H1 (cell line): Measurements from ENCODE around the gene SLC38A10. TPM values are rescaled to one million over a fixed set of nuclear protein-coding genes. Genes with fewer than 3 reads are reported as not detected.

ENCODE experiments used
- CTCF ChIA-PET: fragments of 300-600 bp; sonication (Branson Sonifier 250); formaldehyde crosslinking; loops from one replicate; lab custom pipeline; 2021; ENCODE audit not compliant: partially characterized antibody; lab: Charles Lee
- POLR2A ChIA-PET: fragments of 300-600 bp; sonication (Branson Sonifier 250); formaldehyde crosslinking; loops from one replicate; lab custom pipeline; 2021; ENCODE audit warnings: inconsistent platforms; ENCODE audit not compliant: partially characterized antibody; lab: Charles Lee
- DNase-seq, 2 experiments: peaks; one replicate each; pipeline versions ENCODE4 v3.0.0 to v3.0.0-alpha.2; 2010 to 2022; ENCODE audit warnings: low spot score in 2 of 2, low read depth in 1 of 2, mixed read lengths in 1 of 2
- FAIRE-seq: peaks from 2 replicates; lab custom pipeline; 2011; peaks lifted over from hg19 to GRCh38; lab: Jason Lieb, UNC
- H2AFZ ChIP-seq: 2 replicates; pipeline ENCODE4 v1.8.1; 2012; ENCODE audit warnings: low read length, inconsistent platforms
- H2AK5ac ChIP-seq: 2 replicates; pipeline ENCODE4 v1.6.1; 2013; ENCODE audit warnings: low read depth, low read length
- H2BK120ac ChIP-seq: replicated peaks from 2 replicates; pipeline ENCODE3; 2013; ENCODE audit warnings: low read depth, low read length, inconsistent platforms
- H2BK12ac ChIP-seq: 2 replicates; pipeline ENCODE4 v1.6.1; 2013; ENCODE audit warnings: low read depth, low read length
- H2BK15ac ChIP-seq: 2 replicates; pipeline ENCODE4 v1.6.1; 2013; ENCODE audit warnings: low read length
- H2BK20ac ChIP-seq: 2 replicates; pipeline ENCODE4 v1.6.1; 2013; ENCODE audit warnings: low read length
- H2BK5ac ChIP-seq: 2 replicates; pipeline ENCODE4 v1.6.1; 2013; ENCODE audit warnings: low read depth, low read length
- H3K14ac ChIP-seq: 2 replicates; pipeline ENCODE4 v1.6.1; 2013; ENCODE audit warnings: inconsistent platforms; ENCODE audit not compliant: insufficient read length
- H3K18ac ChIP-seq: 2 replicates; pipeline ENCODE4 v1.6.1; 2013; ENCODE audit warnings: low read length; ENCODE audit errors: extremely low read depth
- H3K23ac ChIP-seq: 2 replicates; pipeline ENCODE4 v1.6.1; 2013; ENCODE audit warnings: inconsistent platforms; ENCODE audit not compliant: insufficient read length
- H3K23me2 ChIP-seq: 2 replicates; pipeline ENCODE4 v1.6.1; 2013; ENCODE audit warnings: low read depth, low read length
- H3K27ac ChIP-seq: 2 replicates; pipeline ENCODE4 v1.6.1; 2011; ENCODE audit warnings: low read depth, low read length, inconsistent platforms
- H3K27me3 ChIP-seq, 4 experiments: replicated peaks in 1 of 4; 1 replicate in 1 of 4; 2 replicates in 3 of 4; pipeline versions ENCODE4 v1.6.1 to v1.8.1; 2011 to 2013; ENCODE audit warnings: low read length in 3 of 4, mild to moderate bottlenecking in 3 of 4, inconsistent platforms in 2 of 4, mixed read lengths in 2 of 4, moderate library complexity in 1 of 4; ENCODE audit not compliant: control insufficient read depth in 3 of 4, insufficient read depth in 3 of 4; ENCODE audit errors: extremely low read depth in 1 of 4
- H3K36me3 ChIP-seq, 4 experiments: 2 replicates each; pipeline versions ENCODE4 v1.6.1 to v1.8.1; 2011 to 2013; ENCODE audit warnings: mild to moderate bottlenecking in 4 of 4, low read length in 3 of 4, moderate library complexity in 2 of 4, control low read depth in 1 of 4, inconsistent platforms in 1 of 4; ENCODE audit not compliant: insufficient read depth in 4 of 4, control insufficient read depth in 2 of 4
- H3K4ac ChIP-seq: replicated peaks from 2 replicates; pipeline ENCODE3; 2013; ENCODE audit warnings: low read length, low read depth, mixed read lengths, inconsistent platforms; ENCODE audit not compliant: insufficient read length
- H3K4me1 ChIP-seq, 4 experiments: replicated peaks in 1 of 4; 1 replicate in 1 of 4; 2 replicates in 3 of 4; pipeline versions ENCODE4 v1.6.1 to v1.8.1; 2011 to 2013; ENCODE audit warnings: low read length in 3 of 4, inconsistent platforms in 2 of 4, mixed read lengths in 1 of 4; ENCODE audit not compliant: insufficient read depth in 4 of 4, control insufficient read depth in 3 of 4
- H3K4me2 ChIP-seq, 2 experiments: 2 replicates each; pipeline versions ENCODE4 v1.6.1 to v1.8.1; 2011 to 2013; ENCODE audit warnings: low read depth in 2 of 2, low read length in 2 of 2, control low read depth in 1 of 2, inconsistent platforms in 1 of 2, mild to moderate bottlenecking in 1 of 2; ENCODE audit not compliant: insufficient read depth in 1 of 2
- H3K4me3 ChIP-seq, 4 experiments: fragments of 200-600, 300-600 bp in 1 of 4; sonication (generic), shearing (Covaris generic), sonication (Bioruptor Twin) in 1 of 4; 2 replicates each; pipeline versions ENCODE4 v1.5.1 to v1.8.1; 2011 to 2016; ENCODE audit warnings: low read length in 4 of 4, low read depth in 3 of 4, control low read depth in 2 of 4, inconsistent platforms in 2 of 4, mild to moderate bottlenecking in 2 of 4, mixed read lengths in 1 of 4, moderate library complexity in 1 of 4; ENCODE audit not compliant: insufficient read depth in 2 of 4; ENCODE audit errors: extremely low read depth in 1 of 4
- H3K56ac ChIP-seq: replicated peaks from 2 replicates; pipeline ENCODE3; 2013; ENCODE audit warnings: low read depth, mild to moderate bottlenecking, mixed read lengths, low read length, inconsistent platforms; ENCODE audit not compliant: insufficient read length
- H3K79me1 ChIP-seq: 2 replicates; pipeline ENCODE4 v1.6.1; 2013; ENCODE audit warnings: low read depth, low read length, control low read depth
- H3K79me2 ChIP-seq, 2 experiments: 2 replicates each; pipeline versions ENCODE4 v1.6.1 to v1.8.1; 2012 to 2013; ENCODE audit warnings: low read length in 2 of 2, mild to moderate bottlenecking in 2 of 2, inconsistent platforms in 1 of 2; ENCODE audit not compliant: insufficient read depth in 2 of 2, control insufficient read depth in 1 of 2
- H3K9ac ChIP-seq, 4 experiments: replicated peaks in 1 of 4; 1 replicate in 1 of 4; 2 replicates in 3 of 4; pipeline versions ENCODE4 v1.6.1 to v1.8.1; 2011 to 2013; ENCODE audit warnings: low read depth in 3 of 4, low read length in 3 of 4, control low read depth in 2 of 4, mild to moderate bottlenecking in 2 of 4, moderate library complexity in 2 of 4, inconsistent platforms in 1 of 4; ENCODE audit errors: extremely low read depth in 1 of 4
- H3K9me3 ChIP-seq, 2 experiments: 2 replicates each; pipeline versions ENCODE4 v1.6.1 to v1.8.1; 2012 to 2013; ENCODE audit warnings: mild to moderate bottlenecking in 2 of 2, moderate library complexity in 2 of 2, control low read depth in 1 of 2, inconsistent platforms in 1 of 2, low read depth in 1 of 2, low read length in 1 of 2, mixed read lengths in 1 of 2; ENCODE audit not compliant: insufficient read depth in 2 of 2
- H4K20me1 ChIP-seq, 2 experiments: replicated peaks in 1 of 2; 2 replicates each; pipeline versions ENCODE3 to v1.8.1; 2011 to 2013; ENCODE audit warnings: inconsistent platforms in 2 of 2, low read length in 2 of 2, mild to moderate bottlenecking in 1 of 2; ENCODE audit not compliant: insufficient read depth in 2 of 2, control insufficient read depth in 1 of 2
- H4K5ac ChIP-seq: 2 replicates; pipeline ENCODE4 v1.6.1; 2013; ENCODE audit warnings: low read length, low read depth, mixed read lengths, inconsistent platforms; ENCODE audit not compliant: insufficient read length
- H4K8ac ChIP-seq: 2 replicates; pipeline ENCODE4 v1.8.0; 2013; ENCODE audit warnings: mild to moderate bottlenecking, moderate library complexity, low read length, inconsistent platforms; ENCODE audit not compliant: insufficient read depth; ENCODE audit errors: extremely low read depth
- H4K91ac ChIP-seq: replicated peaks from 2 replicates; pipeline ENCODE3; 2013; ENCODE audit warnings: low read length, mixed read lengths, inconsistent platforms; ENCODE audit not compliant: insufficient read length
- EP300 ChIP-seq, 2 experiments: IDR thresholded peaks; 1 replicate in 1 of 2; 2 replicates in 1 of 2; pipeline ENCODE4 v1.6.1; 2011 to 2012; ENCODE audit warnings: low read depth in 2 of 2, low read length in 2 of 2, mild to moderate bottlenecking in 2 of 2, borderline replicate concordance in 1 of 2, inconsistent platforms in 1 of 2, moderate library complexity in 1 of 2
- KDM4A ChIP-seq: IDR thresholded peaks from one replicate; pipeline ENCODE4 v1.7.1; 2012; ENCODE audit warnings: low read depth, mild to moderate bottlenecking, moderate library complexity, low read length, inconsistent platforms; ENCODE audit not compliant: severe bottlenecking
- POLR2AphosphoS5 ChIP-seq: IDR thresholded peaks from 2 replicates; pipeline ENCODE4 v1.6.1; 2011; ENCODE audit warnings: low read depth, low read length
- RAD21 ChIP-seq, 2 experiments: IDR thresholded peaks in 1 of 2; conservative IDR thresholded peaks in 1 of 2; 2 replicates each; pipeline ENCODE4 v1.6.1; 2011; ENCODE audit warnings: low read depth in 2 of 2, low read length in 2 of 2, improper control_type of control experiment in 1 of 2, inconsistent platforms in 1 of 2, mild to moderate bottlenecking in 1 of 2, moderate library complexity in 1 of 2
- TCF12 ChIP-seq: IDR thresholded peaks from 2 replicates; pipeline ENCODE4 v1.6.1; 2011; ENCODE audit warnings: low read depth, mild to moderate bottlenecking, low read length
- WGBS, 2 experiments: shearing (Covaris generic) in 1 of 2; methylation state at CpG; one replicate each; pipeline versions ENCODE4 v1.1.6 to v1.1.7; 2013 to 2015; ENCODE audit warnings: low lambda C conversion rate in 2 of 2, mixed read lengths in 2 of 2, inconsistent platforms in 1 of 2, low coverage in 1 of 2, missing lambda C conversion rate in 1 of 2; ENCODE audit not compliant: insufficient replicate concordance in 2 of 2, insufficient coverage in 1 of 2, insufficient read length in 1 of 2; ENCODE audit errors: extremely low coverage in 1 of 2, missing lambda C conversion rate in 1 of 2; 5-methylcytosine and 5-hydroxymethylcytosine counted together
- polyA plus RNA-seq, 7 experiments: library from polyadenylated mRNA; depleted of rRNA in 3 of 7; stranded (reverse) in 5 of 7; unstranded in 2 of 7; fragments of >200 nt in 5 of 7; fragments of 200-250 nt in 2 of 7; gene quantifications; 1 replicate in 5 of 7; 2 replicates in 1 of 7; 4 replicates in 1 of 7; pipeline versions ENCODE4 v1.2.1 to v1.2.3, GENCODE V29; 2011 to 2013; ENCODE audit warnings: missing spikeins in 2 of 7, mixed read lengths in 2 of 7
- total RNA-seq: library from RNA; stranded (reverse); fragmentation: NEBNext Ultra II Directional; extraction: Animal tissue kit (Norgen Biotek cat#: 25700); gene quantifications from 2 replicates; pipeline ENCODE4 v1.2.1, GENCODE V29; 2021
- TF ChIP-seq, protein P1 (sequence below), 3 experiments: IDR thresholded peaks; 1 replicate in 2 of 3; 2 replicates in 1 of 3; pipeline versions ENCODE4 v1.5.1 to v1.6.1; 2011; ENCODE audit warnings: low read length in 3 of 3, mild to moderate bottlenecking in 3 of 3, inconsistent platforms in 2 of 3, low read depth in 1 of 3, moderate library complexity in 1 of 3; ENCODE audit not compliant: insufficient read depth in 1 of 3; ENCODE audit errors: control extremely low read depth in 1 of 3
- TF ChIP-seq, protein P2 (sequence below): IDR thresholded peaks from 2 replicates; pipeline ENCODE4 v1.6.1; 2012; ENCODE audit warnings: inconsistent platforms

The SLC38A10 gene
- total and polyA plus RNA-seq, 2 of the 8 experiments (the other 6 are each of a cell fraction or from before 2014, with no cell fraction given) = 26.4 to 41.0 TPM

DNA sequence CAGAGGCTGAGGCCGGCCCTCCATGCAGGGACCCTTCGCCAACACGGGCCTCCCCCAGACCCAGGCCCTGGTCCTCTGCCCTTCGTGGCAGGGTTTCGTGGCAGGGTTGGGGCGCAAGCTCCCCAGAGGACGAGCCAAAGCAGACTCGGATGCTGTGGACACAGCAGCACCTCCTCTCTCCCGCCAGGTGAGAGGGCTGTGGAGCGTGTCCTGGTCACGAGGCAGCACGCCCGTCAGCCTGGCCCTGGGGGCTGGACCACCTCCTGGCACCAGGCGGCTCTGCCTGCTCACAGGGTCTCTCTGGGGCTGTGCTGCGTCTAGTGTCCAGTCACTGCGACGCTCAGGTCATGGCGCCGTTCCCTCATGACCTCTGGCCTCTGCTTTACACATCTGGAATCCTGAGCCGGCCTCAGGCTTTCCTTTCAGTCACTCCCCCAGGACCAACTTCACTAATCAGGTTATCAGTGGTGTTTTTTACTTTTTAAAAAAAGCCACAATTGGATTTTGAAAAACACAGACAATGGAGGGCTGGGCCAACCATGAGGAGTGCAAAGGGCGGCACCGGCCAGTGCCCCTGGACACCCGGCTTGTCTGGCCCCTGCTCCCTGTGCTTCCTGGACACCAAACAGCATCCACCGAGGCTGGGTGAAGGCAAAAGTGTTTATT lies 50.6 kb downstream of the SLC38A10 start:
- TF ChIP-seq POLR2AphosphoS5 (peak; percentile 71; the same call in 1 of the 2 replicates), TCF12 (no peak), EP300 (IDR thresholded peaks at IDR 0.05; ENCODE audit: borderline replicate concordance in 1 of 2, low read depth in 2 of 2, low read length in 2 of 2) (no peak), KDM4A (no peak), RAD21 (IDR thresholded peaks at IDR 0.05 in 1 of 2, conservative IDR thresholded peaks at IDR 0.05 in 1 of 2; ENCODE audit: low read depth in 2 of 2, low read length in 2 of 2) (0 out of 4 replicates have a peak, but pooled peaks of 1 of the 2 experiments have one; percentile 6)
- TF ChIP-seq, protein P1, sequence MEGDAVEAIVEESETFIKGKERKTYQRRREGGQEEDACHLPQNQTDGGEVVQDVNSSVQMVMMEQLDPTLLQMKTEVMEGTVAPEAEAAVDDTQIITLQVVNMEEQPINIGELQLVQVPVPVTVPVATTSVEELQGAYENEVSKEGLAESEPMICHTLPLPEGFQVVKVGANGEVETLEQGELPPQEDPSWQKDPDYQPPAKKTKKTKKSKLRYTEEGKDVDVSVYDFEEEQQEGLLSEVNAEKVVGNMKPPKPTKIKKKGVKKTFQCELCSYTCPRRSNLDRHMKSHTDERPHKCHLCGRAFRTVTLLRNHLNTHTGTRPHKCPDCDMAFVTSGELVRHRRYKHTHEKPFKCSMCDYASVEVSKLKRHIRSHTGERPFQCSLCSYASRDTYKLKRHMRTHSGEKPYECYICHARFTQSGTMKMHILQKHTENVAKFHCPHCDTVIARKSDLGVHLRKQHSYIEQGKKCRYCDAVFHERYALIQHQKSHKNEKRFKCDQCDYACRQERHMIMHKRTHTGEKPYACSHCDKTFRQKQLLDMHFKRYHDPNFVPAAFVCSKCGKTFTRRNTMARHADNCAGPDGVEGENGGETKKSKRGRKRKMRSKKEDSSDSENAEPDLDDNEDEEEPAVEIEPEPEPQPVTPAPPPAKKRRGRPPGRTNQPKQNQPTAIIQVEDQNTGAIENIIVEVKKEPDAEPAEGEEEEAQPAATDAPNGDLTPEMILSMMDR (IDR thresholded peaks at IDR 0.05; ENCODE audit: control extremely low read depth in 1 of 3, insufficient read depth in 1 of 3, low read depth in 1 of 3, low read length in 3 of 3) = peak in 2 of 3 experiments; percentile 10 to 15; a peak in 2 of 4 replicates
- TF ChIP-seq, protein P2, sequence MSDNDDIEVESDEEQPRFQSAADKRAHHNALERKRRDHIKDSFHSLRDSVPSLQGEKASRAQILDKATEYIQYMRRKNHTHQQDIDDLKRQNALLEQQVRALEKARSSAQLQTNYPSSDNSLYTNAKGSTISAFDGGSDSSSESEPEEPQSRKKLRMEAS = 0 out of 2 replicates have a peak, but pooled peaks have one; percentile 20
- DNase-seq = no peak
- ChIA-PET CTCF (interaction anchor here (0.7 to 1.5 kb wide), 6 partner anchors 11 to 240 kb away, joined by 3 to 7 read pairs (median 4); no protein-coding TSS in a partner anchor), POLR2A (interaction anchor here (0.6 to 2.7 kb wide), 7 partner anchors 13 to 248 kb away, joined by 3 to 8 read pairs (median 4); no protein-coding TSS in a partner anchor)
- H3K27me3 ChIP-seq = no peaks in the 10 kb centered on the region
- no peak overlapping the region for H2BK15ac ChIP-seq
- H4K5ac ChIP-seq = no peak overlapping the region
- peaks cover 0 to 11% of the 10 kb centered on the region in 2 experiments; a peak in 2 of 4 replicates for H3K79me2 ChIP-seq
- WGBS, 2 experiments = 85% methylated on average over 21 of the region's 24 CpGs; no CpG with 5 or more reads in 1 of the 2 experiments
- no peak overlapping the region; the same call in 1 of the 2 replicates for H4K8ac ChIP-seq
- peaks cover 10 to 17% of the 10 kb centered on the region in 2 experiments for H4K20me1 ChIP-seq
- H2BK20ac ChIP-seq = no peak overlapping the region
- H2AFZ ChIP-seq = no peak overlapping the region
- H3K79me1 ChIP-seq = no peaks in the 10 kb centered on the region; the same call in 1 of the 2 replicates
- H3K4ac ChIP-seq = no peak overlapping the region
- peaks cover 0 to 8% (median 3%) of the 10 kb centered on the region in 4 experiments; a peak in 2 of 7 replicates for H3K4me1 ChIP-seq
- H2BK12ac ChIP-seq = no peak overlapping the region
- no peak overlapping the region for H2BK5ac ChIP-seq
- H4K91ac ChIP-seq = no peak overlapping the region
- no peak overlapping the region for H3K4me3 ChIP-seq
- H2BK120ac ChIP-seq = no peak overlapping the region
- H3K18ac ChIP-seq = peak overlapping the region; percentile 78; the same call in 1 of the 2 replicates
- no peak overlapping the region for H3K4me2 ChIP-seq
- H3K27ac ChIP-seq = no peak overlapping the region
- H3K36me3 ChIP-seq = no peaks in the 10 kb centered on the region
- peaks cover 6% of the 10 kb centered on the region; the same call in 1 of the 2 replicates for H3K23me2 ChIP-seq
- H3K9ac ChIP-seq = no peak overlapping the region
- no peaks in the 10 kb centered on the region for H3K9me3 ChIP-seq
- no peak overlapping the region for H3K23ac ChIP-seq
- no peak overlapping the region; the same call in 1 of the 2 replicates for H2AK5ac ChIP-seq
- no peak overlapping the region for H3K56ac ChIP-seq
- FAIRE-seq = no peak
- H3K14ac ChIP-seq = no peak overlapping the region
